Skin epidermis (tissue), 12 donors: ENCODE results near the gene SEM1.
"Not testable (repeated sequence)": the region's sequence is repeated elsewhere in the genome, so short reads cannot be mapped to it uniquely, and the experiment has no call there.

Experiments used
- H3K27ac ChIP-seq, 21 experiments: fragments of 200-600 bp; sonication (generic) in 11 of 21; one replicate each; pipeline ENCODE4 v1.5.0; 2020; ENCODE audit warnings: mild to moderate bottlenecking in 3 of 21, inconsistent platforms in 2 of 21, moderate library complexity in 2 of 21
- H3K4me3 ChIP-seq, 7 experiments: fragments of 200-600 bp; sonication (generic) in 2 of 7; one replicate each; pipeline ENCODE4 v1.5.0; 2020; ENCODE audit warnings: inconsistent platforms in 2 of 7, mild to moderate bottlenecking in 2 of 7, moderate library complexity in 1 of 7

SEM1 gene

GRCh38 chr7:96707901-96708774 is 1.5 kb downstream of the SEM1 start:
- Histone ChIP-seq H3K4me3 (peak overlapping the region in 4 of 7 experiments; percentile 66 to 98 (median 81)), H3K27ac (peak overlapping the region in 1 of 21 experiments; percentile 92)

GRCh38 chr7:96701258-96701657 is 8.4 kb downstream of the SEM1 start:
- Histone ChIP-seq H3K27ac (no peak overlapping the region), H3K4me3 (no peak overlapping the region)

- H3K4me3 ChIP-seq: no peak overlapping the region
- H3K27ac ChIP-seq: no peak overlapping the region
Measured at GRCh38 chr7:96700516-96700915, 9.1 kb downstream of the SEM1 start.

- Histone ChIP-seq H3K27ac (no peak overlapping the region), H3K4me3 (no peak overlapping the region)
Measured at GRCh38 chr7:96699219-96699871, 10.3 kb downstream of the SEM1 start.

- H3K27ac ChIP-seq, H3K4me3 ChIP-seq: not testable (repeated sequence)
Measured at GRCh38 chr7:96698449-96698848, 11.2 kb downstream of the SEM1 start.

GRCh38 chr7:96697822-96698221 is 11.8 kb downstream of the SEM1 start:
- no peak overlapping the region for H3K4me3 ChIP-seq
- no peak overlapping the region for H3K27ac ChIP-seq

- H3K4me3 ChIP-seq: no peak overlapping the region
- H3K27ac ChIP-seq: no peak overlapping the region
Measured at GRCh38 chr7:96695581-96695980, 14.1 kb downstream of the SEM1 start.

GRCh38 chr7:96694082-96694481 is 15.6 kb downstream of the SEM1 start:
- no peak overlapping the region for H3K4me3 ChIP-seq
- no peak overlapping the region for H3K27ac ChIP-seq

- no peak overlapping the region for H3K27ac ChIP-seq
- H3K4me3 ChIP-seq: no peak overlapping the region
Measured at GRCh38 chr7:96691702-96692101, 17.9 kb downstream of the SEM1 start.

- Histone ChIP-seq H3K4me3 (no peak overlapping the region), H3K27ac (no peak overlapping the region)
Measured at GRCh38 chr7:96689414-96689813, 20.2 kb downstream of the SEM1 start.

GRCh38 chr7:96686305-96686704 is 23.3 kb downstream of the SEM1 start:
- Histone ChIP-seq H3K27ac (peak overlapping the region in 1 of 21 experiments; percentile 23), H3K4me3 (no peak overlapping the region)

- peak overlapping the region in 1 of 21 experiments; percentile 23 for H3K27ac ChIP-seq
- no peak overlapping the region for H3K4me3 ChIP-seq
Measured at GRCh38 chr7:96685755-96686154, 23.9 kb downstream of the SEM1 start.

GRCh38 chr7:96685353-96685752 is 24.3 kb downstream of the SEM1 start:
- peak overlapping the region in 1 of 21 experiments; percentile 19 for H3K27ac ChIP-seq
- H3K4me3 ChIP-seq: no peak overlapping the region

GRCh38 chr7:96679886-96680285 is 29.8 kb downstream of the SEM1 start:
- no peak overlapping the region for H3K27ac ChIP-seq
- H3K4me3 ChIP-seq: no peak overlapping the region

- Histone ChIP-seq H3K27ac (no peak overlapping the region), H3K4me3 (no peak overlapping the region)
Measured at GRCh38 chr7:96676919-96677318, 32.7 kb downstream of the SEM1 start.

GRCh38 chr7:96675548-96675947 is 34.1 kb downstream of the SEM1 start:
- H3K4me3 ChIP-seq: no peak overlapping the region
- no peak overlapping the region for H3K27ac ChIP-seq

GRCh38 chr7:96674565-96674964 is 35.1 kb downstream of the SEM1 start:
- no peak overlapping the region for H3K4me3 ChIP-seq
- H3K27ac ChIP-seq: no peak overlapping the region

GRCh38 chr7:96671854-96672253 is 37.8 kb downstream of the SEM1 start:
- Histone ChIP-seq H3K4me3 (no peak overlapping the region), H3K27ac (no peak overlapping the region)

- no peak overlapping the region for H3K27ac ChIP-seq
Measured at GRCh38 chr7:96670338-96671289, 39.0 kb downstream of the SEM1 start.

GRCh38 chr7:96669812-96670211 is 39.8 kb downstream of the SEM1 start:
- Histone ChIP-seq H3K4me3 (no peak overlapping the region), H3K27ac (no peak overlapping the region)

More at GRCh38 chr7:96670338-96671289, 39.0 kb downstream of the SEM1 start:
- H3K4me3 ChIP-seq: no peak overlapping the region
